ENCODE measurements around the gene ATP1B2.

GRCh38 chr17:7634384-7634783, 16.3 kb upstream of the ATP1B2 start:
- TF ChIP-seq ZNF416 (CRISPR knock-in tag; IDR thresholded peaks at IDR 0.05) (no peak), CREB1 (CRISPR knock-in tag; IDR thresholded peaks at IDR 0.05) (no peak)

Data from WTC11 (cell line).